IPS-NIHi11 (cell line): ENCODE measurements around the gene RAB40B.
"Not testable (repeated sequence)": the region's sequence is repeated elsewhere in the genome, so short reads cannot be mapped to it uniquely, and the experiment has no call there.

Experiments
- DNase-seq: peaks from one replicate; pipeline ENCODE4 v3.0.0; 2012; ENCODE audit warnings: mixed read lengths, low spot score

The RAB40B gene

GRCh38 chr17:82667668-82668000, 30.9 kb downstream of the RAB40B start:
- DNase-seq, result no peak

DNA sequence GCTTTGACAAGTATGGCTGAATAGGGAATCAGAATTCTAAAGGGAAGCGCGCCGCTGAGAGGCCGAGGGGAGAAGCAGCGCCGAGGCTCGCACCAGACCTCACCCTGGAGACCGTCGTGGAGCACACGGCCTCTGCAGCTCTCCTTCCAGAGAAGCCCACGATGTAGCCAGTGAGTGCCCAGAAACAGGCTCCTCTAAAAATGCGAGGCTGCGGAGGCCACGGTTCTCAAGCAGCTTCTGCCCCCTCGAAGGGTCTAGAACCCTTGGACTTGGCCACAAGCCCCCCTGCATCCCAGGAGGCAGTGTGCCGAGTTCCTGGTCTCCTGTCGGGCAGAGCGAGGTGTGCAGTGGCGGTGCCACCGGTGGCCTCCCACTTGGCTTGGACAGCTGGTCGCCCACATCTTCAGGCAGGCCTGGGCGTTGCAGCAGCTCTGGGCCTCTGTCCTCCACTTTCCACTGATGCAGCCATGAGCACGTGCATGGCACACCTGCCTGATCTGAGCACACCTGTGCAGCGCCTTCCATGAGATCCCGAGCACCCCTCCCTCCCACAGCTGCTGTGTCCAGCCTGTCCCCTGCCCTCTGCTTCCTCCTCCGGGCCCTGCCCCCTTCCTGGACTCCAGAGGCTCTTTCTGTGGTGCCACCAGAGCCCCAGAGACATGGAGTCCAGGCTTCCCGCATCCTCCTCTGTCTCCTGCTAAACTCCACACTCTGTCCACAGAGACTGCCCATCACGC, 31.4 kb downstream of the RAB40B start:
- DNase-seq, result no peak

DNA sequence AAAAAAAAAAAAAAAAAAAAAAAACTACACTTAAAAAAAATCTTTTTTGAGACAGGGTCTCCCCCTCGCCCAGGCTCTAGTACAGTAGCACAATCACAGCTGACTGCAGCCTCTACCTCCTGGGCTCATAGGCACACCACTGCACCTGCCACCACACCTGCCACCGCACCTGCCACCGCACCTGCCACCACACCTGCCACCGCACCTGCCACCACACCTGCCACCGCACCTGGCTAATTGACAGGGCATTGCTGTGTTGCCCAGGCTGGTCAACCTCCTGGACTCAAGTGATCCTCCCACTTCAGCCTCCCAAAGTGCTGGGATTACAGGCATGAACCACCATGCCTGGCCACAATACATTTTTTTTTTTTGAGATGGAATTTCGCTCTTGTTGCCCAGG, 32.6 kb downstream of the RAB40B start:
- no peak for DNase-seq

- no peak for DNase-seq
Observed at GRCh38 chr17:82665217-82665616, 33.3 kb downstream of the RAB40B start.

DNA sequence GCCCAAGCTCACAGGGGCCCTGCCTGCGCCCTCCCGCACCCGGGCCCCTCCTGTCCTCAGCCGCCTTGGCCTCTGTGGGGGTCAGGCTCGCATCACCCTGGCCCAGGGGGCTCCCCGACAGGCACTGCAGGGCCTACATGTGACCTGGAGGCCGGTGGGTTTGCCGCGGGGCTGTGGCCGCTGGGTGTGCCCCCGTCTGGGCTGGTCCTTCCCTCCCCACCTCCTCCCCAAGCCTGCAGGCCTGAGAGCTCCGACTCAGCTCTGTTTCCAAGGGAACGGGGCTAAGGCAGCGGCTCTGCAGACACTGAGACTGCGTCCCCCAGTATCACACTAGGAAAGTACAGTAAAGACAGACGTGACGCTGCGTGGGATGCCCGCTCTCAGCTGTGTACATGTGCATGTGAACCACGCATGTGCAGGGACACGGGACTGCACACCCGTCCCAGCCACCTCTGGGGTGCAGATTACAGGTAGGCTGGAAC, 33.8 kb downstream of the RAB40B start:
- no peak for DNase-seq

DNA sequence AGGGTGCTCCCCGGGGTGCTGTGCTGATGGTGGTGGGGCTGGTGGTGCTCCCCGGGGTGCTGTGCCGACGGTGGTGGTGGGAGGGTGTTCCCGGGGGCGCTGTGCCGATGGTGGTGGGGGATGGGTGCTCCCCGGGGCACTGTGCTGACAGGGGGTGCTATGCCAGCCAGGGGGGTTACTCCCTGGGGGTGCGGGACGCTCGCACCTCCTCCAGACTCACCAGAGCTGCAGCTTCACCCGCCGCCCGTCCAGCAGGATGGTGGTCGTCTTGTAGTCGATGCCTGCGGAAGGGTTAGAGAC, 34.3 kb downstream of the RAB40B start:
- DNase-seq, result no peak

- DNase-seq, result no peak
Observed at GRCh38 chr17:82663381-82664275, 34.9 kb downstream of the RAB40B start.

DNA sequence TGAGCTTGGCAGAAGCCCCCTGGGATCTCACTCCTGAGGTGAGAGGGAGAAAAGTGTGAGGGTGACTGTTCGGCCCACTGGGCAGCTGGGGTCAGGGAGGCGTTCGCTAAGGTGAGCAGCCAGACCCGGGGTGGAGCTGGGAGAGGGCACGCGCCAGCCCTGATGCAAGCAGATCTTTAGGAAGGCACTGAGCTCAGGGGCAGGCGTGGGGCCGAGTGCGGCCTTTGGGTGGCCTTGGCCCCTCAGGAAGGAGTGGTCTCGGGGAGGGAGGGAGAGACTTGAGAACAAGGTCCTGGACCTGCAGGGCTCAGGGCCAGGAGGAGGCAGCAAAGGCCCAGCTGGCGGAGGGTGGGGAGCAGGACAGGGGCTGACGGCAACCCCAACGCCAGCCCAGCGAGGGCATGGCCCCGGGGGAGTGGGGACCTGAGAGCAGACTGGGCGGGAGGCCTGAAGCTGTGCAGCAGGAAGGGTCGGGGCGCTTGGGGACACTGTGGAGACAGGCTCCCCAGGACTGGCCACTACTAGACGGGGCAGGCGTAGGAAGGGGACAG, 35.7 kb downstream of the RAB40B start:
- DNase-seq, result no peak

- no peak for DNase-seq
Observed at GRCh38 chr17:82661717-82662683, 36.5 kb downstream of the RAB40B start.

GRCh38 chr17:82659886-82660285, 38.6 kb downstream of the RAB40B start:
- DNase-seq, result no peak

DNA sequence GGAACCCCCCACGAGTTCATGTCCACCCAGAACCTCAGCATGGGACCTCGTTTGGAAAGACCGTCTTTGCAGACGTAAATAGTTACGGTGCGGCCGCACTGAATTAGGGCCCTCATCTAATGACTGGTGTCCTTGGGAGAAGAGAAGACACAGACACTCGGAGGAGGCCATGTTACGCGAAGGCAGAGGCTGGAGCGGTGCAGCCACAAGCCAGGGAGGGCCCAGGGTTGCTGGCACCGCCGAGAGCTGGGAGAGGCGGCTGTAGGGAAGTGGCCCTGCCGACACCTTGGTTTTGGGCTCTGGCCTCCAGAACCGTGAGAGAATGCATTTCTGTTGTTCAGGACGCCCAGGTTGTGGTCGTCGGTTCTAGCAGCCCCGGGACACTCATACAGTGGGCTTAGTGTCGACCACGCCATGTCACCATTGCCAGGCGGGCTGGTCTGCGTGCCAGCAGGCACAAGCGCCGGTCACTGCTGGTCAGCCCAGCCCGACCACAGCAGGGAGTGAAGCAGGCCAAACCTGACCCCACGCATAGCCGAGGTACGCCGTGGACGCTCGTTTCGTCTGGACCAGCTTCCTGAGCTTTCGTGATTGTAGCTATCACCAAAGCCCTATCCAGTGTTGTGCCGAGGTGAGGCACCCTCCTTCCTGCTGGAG, 39.6 kb downstream of the RAB40B start:
- DNase-seq, result no peak

GRCh38 chr17:82658331-82658730, 40.2 kb downstream of the RAB40B start:
- no peak for DNase-seq

- no peak for DNase-seq
Observed at GRCh38 chr17:82657926-82658325, 40.6 kb downstream of the RAB40B start.

DNA sequence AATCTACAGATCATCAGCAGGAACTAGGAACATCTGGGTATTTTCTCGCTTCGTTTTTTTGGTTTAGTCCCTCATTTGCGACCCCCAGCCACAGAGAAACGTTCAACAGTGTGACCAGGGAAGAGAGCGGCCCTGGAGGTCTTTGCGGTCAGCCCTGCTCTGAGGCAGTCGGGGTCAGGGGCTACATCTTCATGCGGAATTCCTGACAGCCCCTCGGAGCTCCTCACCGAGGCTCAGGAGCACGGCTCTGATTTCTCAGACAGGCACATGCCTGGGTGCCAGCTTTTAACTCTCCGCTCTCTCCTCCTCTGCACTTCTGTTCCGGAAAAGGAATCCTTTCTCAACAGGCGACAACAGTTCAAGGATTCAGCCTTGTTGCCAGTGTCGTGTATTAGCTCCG, 42.2 kb downstream of the RAB40B start:
- DNase-seq, result no peak

- DNase-seq, result no peak
Observed at GRCh38 chr17:82655523-82655922, 43.0 kb downstream of the RAB40B start.

- no peak for DNase-seq
Observed at GRCh38 chr17:82655038-82655479, 43.4 kb downstream of the RAB40B start.

- DNase-seq, result not testable (repeated sequence)
Observed at GRCh38 chr17:82654611-82655010, 43.9 kb downstream of the RAB40B start.

- DNase-seq, result no peak
Observed at GRCh38 chr17:82653651-82654528, 44.6 kb downstream of the RAB40B start.

DNA sequence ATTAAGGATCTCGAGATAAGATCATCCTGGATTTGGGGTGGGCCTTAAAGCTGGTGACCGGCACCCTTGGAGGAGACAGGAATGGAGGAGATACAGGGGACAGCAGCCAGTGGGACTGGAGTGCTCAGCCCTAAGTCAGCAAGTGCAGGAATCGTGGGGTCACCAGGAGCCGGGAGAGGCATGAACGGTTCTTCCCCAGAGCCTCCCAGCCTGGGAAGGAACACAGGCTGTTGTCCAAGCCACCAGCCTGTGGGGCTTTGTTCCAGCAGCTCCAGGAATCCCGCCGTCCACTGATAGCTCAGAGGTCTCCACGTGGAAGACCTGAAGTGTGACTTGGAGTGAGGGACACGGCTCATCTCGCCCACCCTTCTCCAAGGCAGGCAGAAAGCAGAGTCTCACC, 47.8 kb downstream of the RAB40B start:
- no peak for DNase-seq

DNA sequence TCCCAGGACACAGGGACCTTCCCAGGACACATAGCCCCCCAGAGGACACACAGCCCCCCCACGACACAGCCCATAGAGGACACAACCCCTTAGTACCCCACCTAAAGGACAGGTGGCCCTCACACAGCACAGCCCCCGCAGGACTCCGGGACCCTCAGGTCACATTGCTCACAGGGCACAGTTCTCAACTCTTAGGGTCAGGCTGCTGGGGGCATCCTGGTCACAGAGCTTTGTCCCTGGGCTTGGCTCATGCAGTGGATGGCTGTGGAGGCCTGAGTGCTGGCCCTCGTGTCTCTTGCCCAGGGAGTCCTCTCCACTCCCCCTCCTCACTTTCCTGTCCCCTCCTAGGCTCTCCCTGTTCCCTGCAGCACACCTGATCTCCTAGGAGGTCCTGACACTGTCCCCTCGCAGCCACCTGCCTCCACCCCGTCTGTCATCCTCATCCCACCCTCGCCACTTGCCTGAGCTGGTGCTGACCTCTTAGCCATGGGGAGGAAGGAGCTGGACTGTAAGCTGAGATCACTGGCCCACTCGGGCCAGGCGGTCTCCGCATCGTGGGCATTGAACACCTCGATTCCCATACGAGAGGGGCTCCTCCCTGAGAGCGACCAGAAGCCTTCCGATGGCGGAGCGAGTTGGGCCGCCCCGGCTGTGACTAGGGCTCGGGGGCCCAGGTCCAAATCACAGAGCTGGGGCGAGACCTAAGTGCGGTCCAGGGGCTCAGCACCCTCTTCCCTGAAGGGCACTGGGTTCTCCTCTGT, 48.8 kb downstream of the RAB40B start:
- DNase-seq, result no peak
